OCI-LY3 (cell line): Measurements from ENCODE around the gene WDR37.

ENCODE experiments used
- CTCF ChIP-seq: fragments of 200-600, 300-600 bp; sonication (generic); IDR thresholded peaks from 2 replicates; pipeline ENCODE4 v1.5.1; 2014; ENCODE audit warnings: antibody characterized with exemption, low read length, low read depth
- EZH2phosphoT487 ChIP-seq: fragments of 200-600 bp; shearing (Covaris generic); IDR thresholded peaks from 2 replicates; pipeline ENCODE4 v1.6.1; 2018; ENCODE audit warnings: antibody characterized with exemption, mixed run types, low read depth

- TF ChIP-seq EZH2phosphoT487 (no peak), CTCF (no peak)
Measured at GRCh38 chr10:1029838-1030237, 26.3 kb upstream of the WDR37 start.
